K562 (cell line): ENCODE measurements around the gene LIFR. TPM values are rescaled to one million over a fixed set of nuclear protein-coding genes. Genes with fewer than 3 reads are reported as not detected.

Experiments
- ATAC-seq: fragments of 200-7000 bp; cut with Tn5 transposase; 3 replicates; pipeline ENCODE4 v1.9.1; 2020; ENCODE audit warnings: moderate library complexity
- BruUV-seq: library from RNA; stranded (reverse); fragments of 400-500 nt; replicated peaks from 2 replicates; lab custom pipeline; 2021; lab: Mats Ljungman, UMichigan
- CTCF ChIA-PET: fragments of 300-600 bp; formaldehyde crosslinking; extraction: SDS; loops from one replicate; lab custom pipeline; 2021; ENCODE audit warnings: low intra/inter-chr PET ratio; lab: Yijun Ruan, JAX
- POLR2A ChIA-PET: fragments of 300-600, 350-650 bp; sonication (Branson Sonifier 250); formaldehyde crosslinking; extraction: SDS; loops from one replicate; lab custom pipeline; 2021; ENCODE audit warnings: antibody characterized with exemption, inconsistent platforms; lab: Yijun Ruan, JAX
- DNase-seq, 4 experiments: peaks; one replicate each; pipeline versions ENCODE4 v3.0.0 to v3.0.0-alpha.2; 2011 to 2018; ENCODE audit warnings: low spot score in 3 of 4, mixed read lengths in 3 of 4; ENCODE audit errors: extremely low read depth in 1 of 4
- FAIRE-seq: peaks from 2 replicates; lab custom pipeline; 2011; peaks lifted over from hg19 to GRCh38; lab: Jason Lieb, UNC
- H2AFZ ChIP-seq: 2 replicates; pipeline ENCODE4 v1.6.0; 2011; ENCODE audit warnings: low read depth, low read length, control low read depth, inconsistent platforms
- H3K27ac ChIP-seq: fragments of 200-600 bp; 3 replicates; pipeline ENCODE4 v1.8.0; 2011; ENCODE audit warnings: low read depth, mild to moderate bottlenecking, control low read depth, inconsistent platforms, low read length, moderate library complexity, mixed read lengths; ENCODE audit errors: extremely low read depth
- H3K27me3 ChIP-seq, 2 experiments: fragments of 300-600 bp in 1 of 2; 2 replicates in 1 of 2; 3 replicates in 1 of 2; pipeline versions ENCODE4 v1.6.0 to v1.8.0; 2011; ENCODE audit warnings: inconsistent platforms in 2 of 2, low read length in 2 of 2, mild to moderate bottlenecking in 1 of 2, mixed read lengths in 1 of 2, moderate library complexity in 1 of 2; ENCODE audit not compliant: control insufficient read depth in 2 of 2, insufficient read depth in 2 of 2
- H3K36me3 ChIP-seq: fragments of 300-600 bp; 3 replicates; pipeline ENCODE4 v1.8.0; 2011; ENCODE audit warnings: mild to moderate bottlenecking, low read length, inconsistent platforms; ENCODE audit not compliant: control insufficient read depth, insufficient read depth
- H3K4me1 ChIP-seq, 2 experiments: fragments of 200-600 bp in 1 of 2; replicated peaks in 1 of 2; 2 replicates in 1 of 2; 3 replicates in 1 of 2; pipeline versions ENCODE4 v1.5.1 to v1.8.0; 2011; ENCODE audit warnings: inconsistent platforms in 2 of 2, low read length in 2 of 2, mild to moderate bottlenecking in 1 of 2, mixed read lengths in 1 of 2, moderate library complexity in 1 of 2; ENCODE audit not compliant: control insufficient read depth in 2 of 2, insufficient read depth in 2 of 2
- H3K4me2 ChIP-seq: 2 replicates; pipeline ENCODE4 v1.6.1; 2011; ENCODE audit warnings: low read length, control low read depth, inconsistent platforms, mixed read lengths; ENCODE audit not compliant: insufficient read depth
- H3K4me3 ChIP-seq: fragments of 200-600 bp; sonication (generic), shearing (Covaris generic); 2 replicates; pipeline ENCODE4 v1.5.1; 2016; ENCODE audit warnings: control low read depth, inconsistent platforms
- H3K79me2 ChIP-seq: fragments of 200-600 bp; 3 replicates; pipeline ENCODE4 v1.8.0; 2011; ENCODE audit warnings: low read length, inconsistent platforms; ENCODE audit not compliant: control insufficient read depth, insufficient read depth
- H3K9ac ChIP-seq, 2 experiments: 2 replicates each; pipeline versions ENCODE4 v1.6.0 to v1.6.1; 2011; ENCODE audit warnings: low read depth in 2 of 2, low read length in 2 of 2, control low read depth in 1 of 2, inconsistent platforms in 1 of 2, mild to moderate bottlenecking in 1 of 2, mixed read lengths in 1 of 2; ENCODE audit not compliant: insufficient read depth in 1 of 2
- H3K9me1 ChIP-seq: one replicate; pipeline ENCODE4 v1.6.0; 2011; ENCODE audit warnings: inconsistent platforms, mild to moderate bottlenecking, low read length, moderate library complexity; ENCODE audit not compliant: control insufficient read depth, insufficient read depth
- H3K9me3 ChIP-seq: replicated peaks from 2 replicates; pipeline ENCODE4 v1.5.1; 2011; ENCODE audit warnings: low read depth, low read length, inconsistent platforms; ENCODE audit not compliant: control insufficient read depth, insufficient read depth
- H4K20me1 ChIP-seq: replicated peaks from 2 replicates; pipeline ENCODE4 v1.6.1; 2011; ENCODE audit warnings: low read length, inconsistent platforms, mixed read lengths; ENCODE audit not compliant: control insufficient read depth, insufficient read depth
- KLF13 ChIP-seq: fragments of 450-650 bp; IDR thresholded peaks from 2 replicates; pipeline ENCODE4 v1.6.1; 2016; ENCODE audit warnings: missing genetic modification characterization, low read depth, mild to moderate bottlenecking, missing compliant biosample characterization, moderate library complexity, borderline replicate concordance
- ZZZ3 ChIP-seq: fragments of 450-650 bp; IDR thresholded peaks from 2 replicates; pipeline ENCODE4 v1.6.1; 2016; ENCODE audit warnings: antibody characterized with exemption, mild to moderate bottlenecking, moderate library complexity
- WGBS: fragments of 100-300 bp; shearing (Covaris generic); methylation state at CpG from one replicate; pipeline ENCODE4 v1.1.6; 2016; ENCODE audit warnings: low coverage, mixed read lengths; ENCODE audit not compliant: insufficient coverage; ENCODE audit errors: missing lambda C conversion rate; 5-methylcytosine and 5-hydroxymethylcytosine counted together
- in situ Hi-C: fragments of 300-500 bp; cut with MboI; formaldehyde crosslinking; loops from 4 replicates; pipeline ENCODE4 v1.15.0; 2018; ENCODE audit warnings: inconsistent platforms, mixed read lengths
- intact Hi-C: fragments of 100-400 bp; cut with micrococcal nuclease; formaldehyde crosslinking; loops from 2 replicates; pipeline ENCODE4 v1.14.2; 2022
- polyA plus RNA-seq, 8 experiments: library from polyadenylated mRNA; depleted of rRNA in 4 of 8; stranded (reverse) in 5 of 8; unstranded in 3 of 8; fragments of >200 nt; fragmentation: Nextera tagmentation in 2 of 8; fragmentation: Illumina TruSeq in 1 of 8; extraction: Ambion mirVana in 2 of 8; extraction: Trizol in 1 of 8; gene quantifications; 2 replicates each; pipeline versions ENCODE4 v1.2.1 to v1.2.3, GENCODE V29; 2011 to 2014; ENCODE audit warnings: inconsistent platforms in 1 of 8, missing spikeins in 1 of 8
- total RNA-seq, 7 experiments: library from RNA; depleted of rRNA in 6 of 7; stranded (reverse); fragments of >200 nt in 6 of 7; fragmentation: Illumina TruSeq in 2 of 7; extraction: Trizol in 2 of 7; gene quantifications; 2 replicates each; pipeline versions ENCODE4 v1.2.1 to v1.2.3, GENCODE V29; 2011 to 2021; ENCODE audit warnings: low replicate concordance in 1 of 7
- TF ChIP-seq, protein P1 (sequence below): IDR thresholded peaks from 2 replicates; pipeline ENCODE4 v1.6.1; 2011; ENCODE audit warnings: borderline replicate concordance, low read depth, mild to moderate bottlenecking, moderate library complexity, low read length; ENCODE audit not compliant: insufficient read depth, poor library complexity, severe bottlenecking

LIFR gene
- total and polyA plus RNA-seq, 9 of the 15 experiments (the other 6 are each of a cell fraction or from before 2014, with no cell fraction given) = 0.43 to 5.7 (median 3.3) TPM

DNA sequence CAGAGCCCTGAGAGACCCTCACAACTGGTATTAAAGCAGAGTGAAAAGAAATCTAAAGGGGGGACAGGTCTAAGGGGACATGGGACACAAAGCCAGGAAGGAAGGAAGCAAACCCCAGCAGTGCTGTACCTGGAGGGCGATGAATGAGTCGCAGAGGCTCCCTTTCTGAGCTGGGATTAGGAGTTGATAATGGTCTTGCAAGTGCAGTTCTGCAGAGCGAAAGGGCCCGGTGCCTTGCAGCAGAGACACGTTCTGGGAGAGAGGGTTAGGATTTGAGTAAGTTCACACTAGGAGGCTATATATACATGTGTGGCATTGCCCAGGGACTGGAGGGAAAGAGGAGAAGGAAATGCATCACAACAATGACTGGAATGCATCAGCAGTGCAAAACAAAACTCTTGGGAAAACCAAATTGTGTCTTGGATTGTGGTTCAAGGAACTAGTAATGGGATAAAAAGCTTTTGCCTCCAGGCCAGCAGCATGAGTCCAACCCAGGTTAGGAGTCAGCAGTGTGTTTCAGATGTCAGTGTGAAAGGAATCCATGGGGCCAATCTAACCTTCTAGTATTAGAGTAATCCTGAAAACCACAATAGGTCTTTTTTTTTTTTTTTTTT, 38.8 kb upstream of the LIFR start:
- 4% methylated on average over 5 of the region's 5 CpGs for WGBS
- in situ Hi-C loops = no loop called here
- no TSS peak for BruUV-seq
- H3K4me1 ChIP-seq = no peaks in the 10 kb centered on the region
- TF ChIP-seq, protein P1, sequence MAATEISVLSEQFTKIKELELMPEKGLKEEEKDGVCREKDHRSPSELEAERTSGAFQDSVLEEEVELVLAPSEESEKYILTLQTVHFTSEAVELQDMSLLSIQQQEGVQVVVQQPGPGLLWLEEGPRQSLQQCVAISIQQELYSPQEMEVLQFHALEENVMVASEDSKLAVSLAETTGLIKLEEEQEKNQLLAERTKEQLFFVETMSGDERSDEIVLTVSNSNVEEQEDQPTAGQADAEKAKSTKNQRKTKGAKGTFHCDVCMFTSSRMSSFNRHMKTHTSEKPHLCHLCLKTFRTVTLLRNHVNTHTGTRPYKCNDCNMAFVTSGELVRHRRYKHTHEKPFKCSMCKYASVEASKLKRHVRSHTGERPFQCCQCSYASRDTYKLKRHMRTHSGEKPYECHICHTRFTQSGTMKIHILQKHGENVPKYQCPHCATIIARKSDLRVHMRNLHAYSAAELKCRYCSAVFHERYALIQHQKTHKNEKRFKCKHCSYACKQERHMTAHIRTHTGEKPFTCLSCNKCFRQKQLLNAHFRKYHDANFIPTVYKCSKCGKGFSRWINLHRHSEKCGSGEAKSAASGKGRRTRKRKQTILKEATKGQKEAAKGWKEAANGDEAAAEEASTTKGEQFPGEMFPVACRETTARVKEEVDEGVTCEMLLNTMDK = no peak
- no peak for TF ChIP-seq ZZZ3
- TF ChIP-seq KLF13 (tag) = no peak
- H4K20me1 ChIP-seq = no peaks in the 10 kb centered on the region
- no peak overlapping the region for H3K27ac ChIP-seq
- no peaks in the 10 kb centered on the region for H3K79me2 ChIP-seq
- H2AFZ ChIP-seq = no peak overlapping the region
- no peaks in the 10 kb centered on the region for H3K36me3 ChIP-seq
- H3K4me3 ChIP-seq = no peak overlapping the region
- H3K27me3 ChIP-seq = peaks cover 0 to 3% of the 10 kb centered on the region in 2 experiments; a peak in 2 of 5 replicates
- no peak overlapping the region for H3K9ac ChIP-seq
- H3K9me3 ChIP-seq = no peaks in the 10 kb centered on the region
- no peak overlapping the region for H3K4me2 ChIP-seq
- DNase-seq (no peak), FAIRE-seq (no peak), ATAC-seq (no peak)
- CTCF ChIA-PET = no interaction called here
- intact Hi-C loops = no loop called here
- no peaks in the 10 kb centered on the region for H3K9me1 ChIP-seq
- POLR2A ChIA-PET = interaction anchor here (0.8 to 2.4 kb wide), 3 partner anchors 13 to 16 kb away, joined by 3 to 7 read pairs (median 4); no protein-coding TSS in a partner anchor
